ENCODE data around the gene FSCN2.

The FSCN2 gene

DNA sequence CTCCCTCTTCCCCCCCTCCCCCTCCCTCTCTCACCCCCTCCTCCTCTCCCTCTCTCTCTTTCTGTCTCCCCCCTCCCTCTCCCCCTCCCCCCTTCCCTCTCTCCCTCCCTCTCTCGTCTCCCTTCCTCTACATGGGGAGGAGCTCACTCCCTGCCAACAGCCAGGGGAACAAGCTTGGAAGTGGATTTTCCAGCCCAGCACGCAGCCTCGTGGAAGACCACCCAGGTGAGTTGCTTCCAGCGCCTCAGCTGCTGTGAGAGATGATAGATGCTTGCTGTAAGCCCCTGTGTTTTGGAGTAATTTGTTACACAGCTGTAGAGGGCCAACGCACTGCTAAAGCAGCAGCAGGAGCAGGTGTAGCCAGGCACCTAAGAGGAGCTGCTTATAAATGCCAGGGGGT, 36.4 kb upstream of the FSCN2 start:
- no peak for DNase-seq

DNA sequence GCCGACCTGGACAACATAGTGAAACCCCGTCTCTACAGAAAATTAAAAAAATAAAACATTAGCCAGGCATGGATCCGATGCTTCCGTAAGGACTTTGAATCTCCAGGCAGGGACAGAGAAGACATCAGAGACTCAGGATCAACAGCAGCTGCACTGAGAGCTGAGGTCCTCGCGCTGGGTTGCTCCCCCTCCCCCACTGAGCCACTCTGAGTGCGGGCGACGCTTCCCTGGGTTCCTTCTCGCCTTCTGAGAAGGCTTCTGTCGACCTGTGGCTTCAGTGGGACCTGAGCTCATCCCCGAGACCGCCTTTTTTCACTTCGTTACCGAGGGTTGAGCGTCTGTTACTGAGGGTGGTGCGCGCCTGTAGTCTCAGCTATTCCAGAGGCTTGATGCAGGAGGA, 36.0 kb upstream of the FSCN2 start:
- no peak for DNase-seq

DNA sequence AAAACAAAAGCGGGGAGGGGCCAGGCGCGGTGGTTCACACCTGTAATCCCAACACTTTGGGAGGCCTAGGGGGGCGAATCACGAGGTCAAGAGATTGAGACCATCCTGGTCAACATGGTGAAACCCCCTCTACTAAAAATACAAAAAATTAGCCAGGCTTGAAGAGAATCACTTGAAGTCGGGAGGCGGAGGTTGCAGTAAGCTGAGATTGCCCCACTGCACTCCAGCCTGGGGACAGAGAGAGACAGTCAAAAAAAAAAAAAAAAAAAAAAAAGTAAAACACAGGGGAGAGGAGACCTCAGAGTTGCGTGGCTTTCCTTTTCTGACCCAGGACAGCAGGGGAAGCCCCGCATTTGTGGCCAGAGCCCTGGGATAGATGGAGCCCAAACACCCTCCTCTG, 35.5 kb upstream of the FSCN2 start:
- no peak for DNase-seq

DNA sequence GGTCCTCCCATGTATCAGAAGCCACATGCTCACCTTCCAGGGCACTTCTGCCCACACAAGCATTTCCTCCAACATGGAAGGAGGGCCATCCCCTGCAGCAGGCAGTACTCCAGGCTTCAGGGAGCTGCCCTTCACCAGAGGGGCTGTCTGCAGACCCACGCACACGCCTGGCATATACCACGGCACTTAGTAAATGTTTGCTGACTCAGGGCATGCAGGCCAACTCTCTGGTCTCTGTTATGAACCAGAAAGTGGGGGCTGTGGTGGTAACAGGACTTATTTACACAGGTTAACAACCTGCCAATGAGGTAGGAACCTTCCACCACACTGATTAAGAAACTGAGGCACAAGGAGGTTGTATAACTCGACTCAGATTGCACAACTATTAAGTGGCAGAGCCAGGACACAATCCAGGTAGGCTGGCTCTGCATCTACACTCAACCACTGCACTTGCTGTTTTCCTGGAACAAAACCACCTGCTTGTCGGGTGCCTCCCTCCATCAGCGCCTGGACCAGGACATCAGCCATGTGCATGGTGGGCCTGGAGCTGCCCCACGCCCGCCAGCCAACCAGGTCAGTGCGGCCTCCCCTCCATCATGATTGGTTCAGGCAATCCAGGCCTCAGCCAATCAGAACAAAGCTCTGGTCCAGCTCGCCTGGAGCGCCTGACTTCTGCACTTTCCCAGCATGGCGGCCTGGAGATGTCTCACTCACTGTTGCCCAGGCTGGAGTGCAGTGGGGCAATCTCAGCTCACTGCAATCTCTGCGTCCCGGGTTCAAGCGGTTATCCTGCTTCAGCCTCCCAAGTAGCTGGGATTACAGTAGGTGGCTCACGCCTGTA, 34.8 kb upstream of the FSCN2 start:
- no peak for DNase-seq

DNA sequence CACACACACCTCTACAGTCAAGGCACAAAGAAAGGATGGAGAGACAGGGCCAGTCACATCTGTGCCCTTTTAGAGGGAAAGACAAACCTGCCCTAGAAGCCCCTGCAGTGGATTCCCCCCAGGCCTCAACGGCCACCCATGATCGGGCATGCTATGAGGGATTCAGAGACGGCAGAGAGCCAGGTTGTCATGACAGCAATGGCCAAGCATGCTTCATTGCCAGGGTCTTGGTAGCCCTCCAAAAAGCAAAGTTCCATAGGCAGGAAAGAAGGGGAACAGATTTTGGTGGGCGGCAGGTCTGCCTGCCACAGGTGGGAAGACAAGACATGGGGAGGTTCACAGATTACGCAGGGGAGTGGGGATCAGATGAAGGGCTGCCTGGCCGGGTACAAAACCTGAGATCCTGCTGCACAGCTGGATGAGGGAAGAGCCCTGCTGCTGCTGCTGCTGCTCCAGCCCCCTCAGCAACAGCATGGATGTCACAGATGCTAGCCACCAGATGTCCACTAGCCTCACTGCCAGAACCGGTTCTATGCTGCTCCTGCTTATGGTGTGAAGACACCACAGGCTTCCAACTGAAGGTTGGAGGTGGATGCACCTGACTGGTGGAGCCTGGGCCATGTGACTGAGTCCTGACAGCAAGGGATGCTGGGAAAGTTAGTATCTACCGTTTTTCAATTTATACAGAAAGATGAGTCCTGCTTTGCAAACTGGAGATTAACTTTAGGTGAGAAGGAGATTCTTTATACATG, 33.4 kb upstream of the FSCN2 start:
- peak; percentile 62 for DNase-seq

DNA sequence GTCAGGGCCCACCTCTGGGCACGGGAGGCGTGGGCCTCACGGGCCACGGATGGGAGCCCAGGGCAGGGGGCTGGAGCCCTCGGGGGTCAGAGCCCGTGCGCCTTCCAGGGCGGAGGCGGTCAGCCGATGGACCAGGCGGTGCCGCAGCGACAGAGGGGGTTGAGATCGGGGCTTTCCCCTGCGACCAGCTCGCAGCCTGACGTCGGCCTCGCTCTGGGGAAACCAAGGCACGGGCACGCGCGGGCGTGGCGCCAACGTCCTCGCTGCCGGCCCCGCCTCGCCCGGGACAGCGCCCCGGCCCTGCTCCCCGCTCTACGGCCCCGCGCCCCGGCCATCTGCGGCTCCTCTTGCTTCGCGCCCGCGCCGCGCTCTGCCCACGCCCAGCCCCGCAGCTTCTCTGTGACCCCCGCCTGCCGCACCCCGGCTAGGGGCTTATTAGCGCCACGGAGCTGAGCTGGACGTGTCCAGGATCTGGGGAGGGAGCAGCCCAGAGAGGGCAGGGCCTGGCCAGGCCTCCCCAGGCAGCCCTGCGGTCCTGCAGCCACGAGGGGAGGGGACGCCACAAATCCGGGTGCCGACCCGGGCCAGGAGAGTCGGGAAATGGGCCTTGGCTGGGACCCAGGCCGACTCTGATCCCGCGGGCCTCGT, 29.1 kb upstream of the FSCN2 start:
- DNase-seq = no peak

DNA sequence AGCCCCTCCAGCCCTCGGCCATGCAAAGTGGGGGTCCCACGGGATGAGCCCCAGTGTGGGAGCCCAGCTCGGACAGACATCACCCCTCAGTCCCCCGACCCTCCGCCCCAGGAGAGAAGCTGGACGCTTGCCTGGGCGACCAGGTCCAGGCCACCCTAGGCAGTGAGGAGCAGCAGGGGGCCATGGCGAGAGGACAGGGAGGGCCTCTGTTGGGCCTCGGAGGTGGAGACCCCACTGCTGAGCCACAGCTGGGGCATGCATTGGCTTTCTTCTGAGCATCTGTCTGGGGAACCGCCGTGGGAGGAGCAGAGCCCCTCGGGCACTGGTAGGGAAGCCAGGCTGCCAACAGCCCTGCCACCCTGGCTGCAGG, 28.6 kb upstream of the FSCN2 start:
- no peak for DNase-seq

DNA sequence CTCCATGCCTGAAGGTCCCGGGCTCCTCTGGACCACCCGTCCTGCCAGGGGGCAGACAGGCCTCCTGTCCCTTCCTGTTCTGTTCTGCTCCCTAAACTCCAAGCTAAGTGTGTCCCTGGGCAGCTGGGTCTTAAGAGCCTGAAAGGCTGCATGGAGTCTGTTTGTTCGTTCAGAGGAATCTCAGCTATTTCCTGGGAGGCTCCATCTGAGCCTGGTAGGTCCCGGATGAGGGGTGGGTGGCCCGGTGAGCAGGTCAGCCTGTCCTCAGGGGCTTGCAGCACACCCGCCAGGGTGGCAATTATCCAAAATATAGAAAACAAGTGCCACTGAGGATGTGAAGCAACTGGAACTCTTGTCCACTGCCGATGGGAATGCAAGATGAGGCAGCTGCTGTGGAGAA, 28.1 kb upstream of the FSCN2 start:
- no peak for DNase-seq

DNA sequence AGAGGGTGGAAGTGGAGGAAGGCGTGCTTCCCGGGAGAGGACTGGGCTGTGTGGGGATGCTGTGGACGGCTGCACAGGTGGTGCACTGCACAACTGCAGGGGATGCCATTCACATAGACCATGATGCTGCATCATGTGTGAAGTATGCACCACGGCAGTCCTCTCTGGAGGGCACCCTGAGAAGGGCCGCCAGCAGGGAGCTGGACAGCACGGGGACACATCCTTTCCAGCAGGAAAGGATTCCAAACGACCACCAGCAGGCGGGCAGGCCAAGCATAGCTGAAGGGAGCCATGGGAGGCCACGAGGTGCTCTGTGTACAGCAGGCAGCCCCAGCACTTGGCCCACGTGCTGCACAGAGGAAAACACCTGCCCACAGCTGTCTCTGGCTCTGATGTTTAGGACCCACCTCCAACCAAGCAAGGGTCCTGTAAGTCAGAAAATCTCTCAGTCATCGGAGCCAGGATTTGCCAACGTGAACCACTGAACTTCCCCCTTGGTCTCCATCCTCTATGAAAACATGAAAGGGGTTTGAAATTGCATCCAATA, 25.6 kb upstream of the FSCN2 start:
- no peak for DNase-seq

DNA sequence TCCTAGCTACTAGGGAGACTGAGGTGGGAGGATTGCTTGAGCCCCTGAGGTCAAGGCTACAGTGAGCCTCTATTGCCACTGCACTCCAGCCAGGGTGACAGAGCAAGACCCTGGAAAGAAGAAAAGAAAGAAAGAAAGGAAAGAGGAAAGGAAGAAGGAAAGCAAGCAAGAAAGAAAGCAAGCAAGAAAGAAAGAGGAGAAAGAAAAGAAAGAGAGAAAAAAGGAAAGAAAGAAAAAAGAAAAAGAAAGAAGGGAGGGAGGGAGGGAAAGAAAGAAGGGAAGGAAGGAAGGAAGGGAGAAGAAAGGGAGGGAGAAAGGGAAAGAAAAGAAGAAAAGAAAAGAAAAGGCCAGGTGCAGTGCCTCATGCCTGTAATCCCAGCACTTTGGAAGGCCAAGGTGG, 24.6 kb upstream of the FSCN2 start:
- no peak for DNase-seq

DNA sequence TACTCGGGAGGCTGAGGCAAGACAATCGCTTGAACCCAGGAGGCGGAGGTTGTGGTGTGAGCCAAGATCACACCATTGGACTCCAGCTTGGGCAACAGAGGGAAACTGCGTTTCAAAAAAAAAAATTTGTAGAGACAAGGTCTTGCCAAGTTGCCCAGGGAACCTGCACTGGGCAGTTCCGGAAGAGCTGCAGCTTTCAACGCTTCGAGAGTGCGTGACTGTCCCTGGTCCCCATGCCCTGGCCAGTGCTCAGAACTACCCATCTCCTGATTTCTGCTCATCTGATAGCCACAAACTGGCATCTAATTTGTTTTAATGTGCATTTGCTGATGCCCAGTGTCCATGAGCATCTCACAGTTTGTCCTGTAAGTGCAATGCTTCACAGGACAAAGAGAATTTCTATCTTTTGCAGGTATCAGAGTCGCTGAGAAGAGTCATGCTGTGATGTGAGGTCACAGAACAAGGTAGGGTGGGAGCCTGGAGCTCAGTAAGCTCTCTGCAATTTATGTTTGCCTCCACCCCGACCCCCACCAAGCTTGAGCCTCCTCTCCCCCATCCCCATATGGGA, 19.5 kb upstream of the FSCN2 start:
- no peak for DNase-seq

DNA sequence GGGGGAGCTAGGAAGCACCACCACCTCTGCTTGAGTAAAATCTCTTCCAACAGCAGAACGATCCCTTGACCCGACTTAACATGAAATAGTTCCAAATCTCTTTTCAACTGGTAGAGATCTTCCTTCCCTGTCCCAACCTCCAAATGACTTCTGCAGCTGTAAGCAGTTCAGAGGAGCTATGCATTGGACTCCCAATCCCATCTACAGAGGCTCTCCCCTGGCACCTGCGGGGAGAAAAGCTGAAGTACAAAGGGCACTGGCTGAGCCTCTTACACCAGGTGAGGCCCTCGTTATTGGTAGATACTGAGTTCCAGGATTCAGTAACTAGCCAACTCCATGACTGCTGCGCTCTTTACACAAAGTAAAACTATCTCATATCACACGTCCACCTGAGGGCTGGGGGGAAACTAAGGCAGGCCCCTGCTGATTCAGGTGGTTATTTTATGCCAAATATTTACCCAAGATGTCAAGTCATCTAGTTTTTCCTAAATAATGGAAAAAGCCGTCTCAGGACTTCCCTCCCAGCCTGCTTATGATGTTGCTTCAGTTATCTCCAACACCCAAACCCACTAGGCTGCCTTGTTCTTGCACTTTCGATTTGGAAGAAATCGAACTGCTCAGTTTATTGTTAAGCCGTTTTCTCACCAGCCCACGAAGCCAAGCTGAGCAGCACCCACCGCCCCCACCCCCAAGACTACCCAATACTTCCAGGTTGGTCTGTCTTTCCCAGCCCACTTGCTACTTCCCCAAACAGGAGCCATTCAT, 18.8 kb upstream of the FSCN2 start:
- no peak for DNase-seq

DNA sequence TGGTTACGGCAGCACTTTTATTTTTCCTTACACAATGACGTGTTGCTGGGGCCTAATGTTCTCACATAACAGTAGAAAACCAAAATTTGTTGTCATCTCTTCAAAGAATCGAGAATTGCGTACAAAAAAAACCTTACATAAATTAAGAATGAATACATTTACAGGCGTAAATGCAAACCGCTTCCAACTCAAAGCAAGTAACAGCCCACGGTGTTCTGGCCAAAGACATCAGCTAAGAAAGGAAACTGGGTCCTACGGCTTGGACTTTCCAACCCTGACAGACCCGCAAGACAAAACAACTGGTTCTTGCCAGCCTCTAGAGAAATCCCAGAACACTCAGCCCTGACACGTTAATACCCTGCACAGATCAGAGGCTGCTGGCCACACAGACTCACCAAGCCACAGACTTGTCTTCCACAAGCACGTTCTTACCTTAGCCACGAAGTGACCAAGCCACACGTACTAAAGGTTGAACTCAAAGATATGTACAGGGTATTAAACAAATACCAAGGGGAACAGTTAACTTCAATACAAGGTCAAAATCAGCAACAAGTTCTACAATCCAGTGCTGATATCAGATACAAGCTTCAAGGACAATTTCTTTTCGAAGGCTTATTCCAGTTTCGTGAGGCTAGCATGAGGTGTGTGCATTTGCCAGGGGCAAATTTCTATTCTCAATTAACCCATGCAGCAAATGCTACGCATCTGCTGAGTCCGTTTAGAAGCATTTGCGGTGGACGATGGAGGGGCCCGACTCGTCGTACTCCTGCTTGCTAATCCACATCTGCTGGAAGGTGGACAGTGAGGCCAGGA, 18.0 kb upstream of the FSCN2 start:
- no peak for DNase-seq

DNA sequence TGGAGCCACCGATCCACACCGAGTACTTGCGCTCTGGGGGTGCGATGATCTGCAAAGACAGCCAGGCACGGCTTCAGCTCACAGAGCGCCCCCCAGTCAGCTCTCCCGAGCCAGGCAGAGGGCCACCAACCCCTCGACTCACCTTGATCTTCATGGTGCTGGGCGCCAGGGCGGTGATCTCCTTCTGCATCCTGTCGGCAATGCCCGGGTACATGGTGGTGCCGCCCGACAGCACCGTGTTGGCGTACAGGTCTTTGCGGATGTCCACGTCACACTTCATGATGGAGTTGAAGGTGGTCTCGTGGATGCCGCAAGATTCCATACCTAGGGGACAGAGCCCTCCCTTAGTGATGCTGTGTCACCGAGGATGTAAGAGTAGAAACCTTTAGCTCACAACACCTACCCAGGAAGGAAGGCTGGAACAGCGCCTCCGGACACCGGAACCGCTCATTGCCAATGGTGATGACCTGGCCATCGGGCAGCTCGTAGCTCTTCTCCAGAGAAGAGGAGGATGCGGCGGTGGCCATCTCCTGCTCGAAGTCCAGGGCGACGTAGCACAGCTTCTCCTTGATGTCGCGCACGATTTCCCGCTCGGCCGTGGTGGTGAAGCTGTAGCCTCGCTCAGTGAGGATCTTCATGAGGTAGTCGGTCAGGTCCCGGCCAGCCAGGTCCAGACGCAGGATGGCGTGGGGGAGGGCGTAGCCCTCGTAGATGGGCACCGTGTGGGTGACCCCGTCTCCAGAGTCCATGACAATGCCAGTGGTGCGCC, 17.2 kb upstream of the FSCN2 start:
- DNase-seq = no peak

DNA sequence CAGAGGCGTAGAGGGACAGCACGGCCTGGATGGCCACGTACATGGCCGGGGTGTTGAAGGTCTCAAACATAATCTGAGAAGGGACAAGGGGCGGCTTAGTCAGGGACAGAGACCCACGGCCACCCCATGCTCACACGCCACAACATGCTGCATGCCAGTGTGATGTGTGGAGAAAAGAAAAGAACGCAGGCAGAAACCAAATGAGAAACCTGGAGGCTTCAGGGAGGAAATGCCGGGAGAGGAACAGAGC, 16.7 kb upstream of the FSCN2 start:
- no peak for DNase-seq

DNA sequence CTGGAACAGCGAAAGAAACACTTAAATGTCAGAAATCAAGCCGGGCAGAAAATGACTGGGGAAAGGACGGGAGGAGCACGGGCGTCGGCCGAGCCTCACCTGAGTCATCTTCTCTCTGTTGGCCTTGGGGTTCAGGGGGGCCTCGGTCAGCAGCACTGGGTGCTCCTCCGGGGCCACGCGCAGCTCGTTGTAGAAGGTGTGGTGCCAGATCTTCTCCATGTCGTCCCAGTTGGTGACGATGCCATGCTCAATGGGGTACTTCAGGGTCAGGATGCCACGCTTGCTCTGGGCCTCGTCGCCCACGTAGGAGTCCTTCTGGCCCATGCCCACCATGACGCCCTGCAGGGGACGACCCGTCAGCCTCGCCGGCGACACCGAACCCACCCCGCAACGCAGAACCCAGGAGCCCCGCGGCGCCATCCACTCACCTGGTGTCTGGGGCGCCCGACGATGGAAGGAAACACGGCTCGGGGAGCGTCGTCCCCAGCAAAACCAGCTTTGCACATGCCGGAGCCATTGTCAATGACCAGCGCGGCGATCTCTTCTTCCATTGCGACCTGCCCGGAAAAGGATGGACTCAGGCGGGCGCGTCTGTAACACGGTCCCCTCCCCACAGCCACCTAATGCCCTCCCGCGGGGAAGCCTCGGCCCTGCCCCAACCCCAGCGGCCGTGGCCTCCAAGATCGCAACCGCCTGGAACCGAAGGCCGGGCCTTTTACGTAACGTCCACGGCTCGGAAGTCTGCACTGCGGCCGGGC, 16.2 kb upstream of the FSCN2 start:
- DNase-seq = no peak

DNA sequence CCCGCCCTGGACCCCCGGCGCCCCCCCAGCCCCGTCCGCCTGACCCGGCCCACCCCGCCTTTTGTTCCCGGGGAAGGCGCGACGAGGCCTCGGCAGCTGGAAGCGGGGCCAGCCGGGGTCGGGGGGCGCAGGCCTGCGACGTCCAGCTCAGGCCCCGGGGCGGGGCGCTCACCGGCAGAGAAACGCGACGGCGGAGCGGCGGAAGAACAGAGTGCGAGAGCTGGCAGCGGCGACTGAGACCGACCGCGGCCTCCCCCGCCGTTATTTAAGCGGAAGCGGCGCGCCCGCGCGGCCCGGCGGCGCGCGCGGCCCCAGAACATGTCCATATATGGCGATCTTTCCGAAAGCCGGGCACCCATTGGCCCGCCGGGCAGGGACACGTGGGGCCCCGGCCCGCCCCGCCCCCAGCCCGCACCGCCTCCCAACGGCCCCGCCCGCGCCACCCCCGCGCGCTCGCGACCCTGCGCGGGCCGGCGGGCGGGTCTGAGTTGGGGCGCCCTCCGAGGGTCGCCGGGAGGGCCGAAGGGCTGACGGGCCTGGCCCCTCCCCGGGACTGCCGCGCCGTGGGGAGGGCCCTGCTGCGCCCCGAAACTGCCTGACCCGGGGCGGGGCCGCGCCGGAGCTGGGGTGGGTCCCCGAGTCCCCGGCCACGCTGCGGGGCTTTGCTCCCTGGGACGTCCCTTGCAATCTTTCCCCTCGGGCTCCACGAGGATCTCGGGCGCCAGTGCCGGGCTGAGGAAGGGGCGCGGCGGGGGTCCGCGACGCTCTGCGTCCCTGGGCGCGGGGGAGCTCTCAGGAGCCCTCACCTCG, 15.4 kb upstream of the FSCN2 start, which contains the start of gene ACTG1:
Gene ACTG1 (minus strand): TSS at position 238 of the 810 bp plus-strand sequence. CDS start 445 bp downstream, outside the sequence.
- DNase-seq = peak; percentile 90

DNA sequence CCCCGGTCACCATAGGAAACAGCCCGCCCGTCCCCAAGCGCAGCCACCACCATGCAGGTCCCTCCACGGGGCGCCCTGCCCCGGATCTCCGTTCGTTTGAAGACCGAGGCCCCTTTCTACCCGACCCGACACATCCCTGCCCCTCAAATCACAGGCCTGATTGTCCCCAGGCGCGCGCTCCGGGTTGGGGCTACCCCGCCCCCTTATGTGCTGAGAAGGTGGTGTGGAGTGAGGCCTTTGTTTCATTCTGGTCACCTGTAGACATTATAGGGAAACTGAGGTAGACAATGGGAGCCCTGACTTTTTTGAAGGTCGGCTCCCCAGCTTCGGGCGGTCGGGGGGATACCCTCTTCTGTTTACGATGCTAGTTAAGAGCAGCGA, 14.8 kb upstream of the FSCN2 start:
- DNase-seq = peak; percentile 73

DNA sequence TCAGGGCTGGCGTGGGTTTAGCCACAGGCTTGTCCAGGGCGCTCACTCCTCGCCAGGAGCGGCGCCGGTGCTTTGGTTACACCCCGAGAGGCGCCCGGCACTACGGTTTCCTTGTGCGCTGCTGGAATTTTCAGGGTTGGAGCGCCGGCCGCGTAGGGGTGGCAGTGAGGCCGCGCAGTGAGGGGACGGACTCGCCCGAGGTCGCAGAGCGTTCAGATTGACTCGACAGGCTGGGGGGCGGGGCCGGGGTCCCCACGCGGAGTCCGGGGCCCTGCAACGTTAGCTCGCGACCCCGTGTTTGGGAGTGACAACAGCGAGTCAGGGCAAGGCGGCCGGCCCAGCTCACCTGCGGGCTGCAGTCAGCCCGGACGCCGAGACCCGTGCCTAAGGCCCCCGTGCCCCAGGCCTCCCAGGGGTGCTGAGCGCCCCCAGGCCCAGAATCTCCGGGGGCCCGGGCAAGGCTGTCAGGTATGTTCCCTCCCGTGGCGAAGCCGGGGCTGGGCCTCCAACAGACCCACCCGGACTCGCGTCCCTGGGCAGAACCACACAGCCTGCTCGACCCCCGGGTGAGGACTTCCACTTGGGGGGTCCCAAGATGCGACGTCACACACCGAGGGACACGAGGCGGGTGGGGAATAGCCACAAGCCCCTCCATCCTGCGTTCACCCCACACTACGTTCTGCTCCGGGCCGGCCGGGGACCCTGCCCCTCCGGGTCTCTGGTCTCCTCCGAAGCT, 14.3 kb upstream of the FSCN2 start:
- DNase-seq = peak; percentile 73

Measured in NCI-H1092 treated with DMSO at 0.1 percent for 48 hours (cell line).